GM23338 (cell line): ENCODE results near the gene S100A7A. TPM values are rescaled to one million over a fixed set of nuclear protein-coding genes. Genes with fewer than 3 reads are reported as not detected.
A peak's percentile ranks its signal among the peaks of the same experiment; 100 is the strongest.

Experiments
- ATAC-seq: fragments of 200-7000 bp; cut with Tn5 transposase; 3 replicates; pipeline ENCODE4 v1.9.1; 2020
- DNase-seq: peaks from one replicate; pipeline ENCODE4 v3.0.0-alpha.2; 2015; ENCODE audit warnings: low spot score
- H2AFZ ChIP-seq: fragments of 200-600 bp; sonication (generic); 2 replicates; pipeline ENCODE4 v1.8.0; 2016; ENCODE audit warnings: antibody characterized with exemption, mild to moderate bottlenecking, moderate library complexity
- H3F3A ChIP-seq: fragments of 200-600 bp; sonication (generic); replicated peaks from 2 replicates; pipeline ENCODE4 v1.8.0; 2017; ENCODE audit warnings: antibody characterized with exemption, mixed run types, low read depth
- H3K27ac ChIP-seq: fragments of 200-600 bp; sonication (generic); 2 replicates; pipeline ENCODE4 v1.6.1; 2016; ENCODE audit warnings: low read depth
- H3K27me3 ChIP-seq: fragments of 200-600 bp; sonication (generic); 2 replicates; pipeline ENCODE4 v1.8.0; 2016; ENCODE audit warnings: mild to moderate bottlenecking, mixed run types, moderate library complexity; ENCODE audit not compliant: insufficient read depth
- H3K36me3 ChIP-seq: fragments of 200-600 bp; sonication (generic); 2 replicates; pipeline ENCODE4 v1.8.0; 2016; ENCODE audit warnings: mild to moderate bottlenecking; ENCODE audit not compliant: insufficient read depth
- H3K4me1 ChIP-seq: fragments of 200-600 bp; sonication (generic); 2 replicates; pipeline ENCODE4 v1.8.0; 2016; ENCODE audit warnings: mild to moderate bottlenecking, moderate library complexity; ENCODE audit not compliant: insufficient read depth
- H3K4me2 ChIP-seq: fragments of 200-600 bp; sonication (generic); 2 replicates; pipeline ENCODE4 v1.7.1; 2017; ENCODE audit warnings: mixed run types
- H3K4me3 ChIP-seq: fragments of 200-600 bp; sonication (generic); 2 replicates; pipeline ENCODE4 v1.6.1; 2016; ENCODE audit warnings: mixed run types
- H3K79me2 ChIP-seq: fragments of 200-600 bp; sonication (generic); replicated peaks from 2 replicates; pipeline ENCODE4 v1.8.0; 2017; ENCODE audit warnings: mild to moderate bottlenecking; ENCODE audit not compliant: insufficient read depth
- H3K9me2 ChIP-seq: fragments of 200-600 bp; sonication (generic); 2 replicates; pipeline ENCODE4 v1.8.0; 2017; ENCODE audit not compliant: insufficient read depth
- H4K20me1 ChIP-seq: fragments of 200-600 bp; sonication (generic); replicated peaks from 2 replicates; pipeline ENCODE4 v1.8.0; 2017; ENCODE audit warnings: mild to moderate bottlenecking; ENCODE audit not compliant: insufficient read depth
- H3K27ac Mint-ChIP-seq: 2 replicates; pipeline ENCODE4 v1.8.0; 2020; ENCODE audit warnings: inconsistent platforms, mild to moderate bottlenecking, moderate library complexity, mixed read lengths
- H3K27me3 Mint-ChIP-seq: 3 replicates; pipeline ENCODE4 v1.8.0; 2022; ENCODE audit warnings: low read depth, mild to moderate bottlenecking, moderate library complexity, mixed read lengths, inconsistent platforms; ENCODE audit not compliant: insufficient read depth, poor library complexity
- H3K36me3 Mint-ChIP-seq: 3 replicates; pipeline ENCODE4 v1.8.0; 2021; ENCODE audit warnings: low read depth, mild to moderate bottlenecking, inconsistent platforms, moderate library complexity, mixed read lengths
- H3K4me1 Mint-ChIP-seq: 3 replicates; pipeline ENCODE4 v1.8.0; 2020; ENCODE audit warnings: mild to moderate bottlenecking, inconsistent platforms, mixed read lengths
- H3K4me3 Mint-ChIP-seq: 3 replicates; pipeline ENCODE4 v1.8.0; 2021; ENCODE audit warnings: moderate library complexity, mild to moderate bottlenecking, inconsistent platforms, mixed read lengths
- H3K9me3 Mint-ChIP-seq: 3 replicates; pipeline ENCODE4 v1.8.0; 2020; ENCODE audit warnings: moderate library complexity, mild to moderate bottlenecking, inconsistent platforms, mixed read lengths
- CREB1 ChIP-seq: fragments of 250-450 bp; sonication (Bioruptor Pico); IDR thresholded peaks from 2 replicates; pipeline ENCODE4 v1.5.0; 2020; ENCODE audit warnings: low read depth, mild to moderate bottlenecking, moderate library complexity
- CTCF ChIP-seq, 2 experiments: fragments of 200-600 bp in 1 of 2; sonication (generic) in 1 of 2; conservative IDR thresholded peaks; 2 replicates each; pipeline versions ENCODE4 v1.5.1 to v1.6.1; 2016 to 2017; ENCODE audit warnings: antibody characterized with exemption in 2 of 2, low read depth in 2 of 2, mild to moderate bottlenecking in 2 of 2, moderate library complexity in 1 of 2
- REST ChIP-seq: IDR thresholded peaks from one replicate; pipeline ENCODE4 v1.6.1; 2018; ENCODE audit warnings: antibody characterized with exemption; ENCODE audit not compliant: unreplicated experiment
- ZNF114 ChIP-seq: fragments of 250-450 bp; sonication (Bioruptor Pico); IDR thresholded peaks from 2 replicates; pipeline ENCODE4 v1.5.0; 2020; ENCODE audit warnings: mild to moderate bottlenecking, moderate library complexity
- ZNF331 ChIP-seq: fragments of 250-450 bp; sonication (Bioruptor Pico); IDR thresholded peaks from 2 replicates; pipeline ENCODE4 v1.5.0; 2020; ENCODE audit warnings: low read depth, mild to moderate bottlenecking, moderate library complexity
- ZNF462 ChIP-seq: fragments of 250-450 bp; sonication (Bioruptor Pico); IDR thresholded peaks from 2 replicates; pipeline ENCODE4 v1.5.0; 2020; ENCODE audit warnings: mild to moderate bottlenecking, moderate library complexity
- polyA plus RNA-seq: library from polyadenylated mRNA; unstranded; fragments of >200 nt; fragmentation: Nextera tagmentation; extraction: Ambion mirVana; gene quantifications from 2 replicates; pipeline ENCODE4 v1.2.1, GENCODE V29; 2016
- total RNA-seq: library from RNA; depleted of rRNA; stranded (reverse); fragments of >200 nt; shearing (Covaris generic); gene quantifications from 2 replicates; pipeline ENCODE4 v1.2.3, GENCODE V29; 2014

S100A7A gene
- total and polyA plus RNA-seq, 2 experiments from 2014 or later, result not detected

- TF ChIP-seq ZNF462 (CRISPR knock-in tag) (no peak), CTCF (conservative IDR thresholded peaks at IDR 0.05; ENCODE audit: low read depth in 2 of 2) (no peak), ZNF114 (no peak), CREB1 (CRISPR knock-in tag) (peak; percentile 97), REST (peak; percentile 96), ZNF331 (no peak)
- peaks cover 3% of the 10 kb centered on the region; the same call in 1 of the 3 replicates for H3K9me3 Mint-ChIP-seq
- H3F3A ChIP-seq, result no peaks in the 10 kb centered on the region
- H3K4me1 ChIP-seq, result no peaks in the 10 kb centered on the region
- no peaks in the 10 kb centered on the region for H3K9me2 ChIP-seq
- no peaks in the 10 kb centered on the region; the same call in 2 of the 3 replicates for H3K4me1 Mint-ChIP-seq
- peaks cover 3% of the 10 kb centered on the region for H3K27me3 Mint-ChIP-seq
- H3K4me3 Mint-ChIP-seq, result no peak overlapping the region
- ATAC-seq, result peak; percentile 71
- no peaks in the 10 kb centered on the region for H3K27me3 ChIP-seq
- H2AFZ ChIP-seq, result no peak overlapping the region
- no peaks in the 10 kb centered on the region; the same call in 2 of the 3 replicates for H3K36me3 Mint-ChIP-seq
- no peaks in the 10 kb centered on the region for H3K79me2 ChIP-seq
- H4K20me1 ChIP-seq, result no peaks in the 10 kb centered on the region
- no peak overlapping the region for H3K4me2 ChIP-seq
- DNase-seq, result peak; percentile 82
- no peaks in the 10 kb centered on the region for H3K36me3 ChIP-seq
- H3K27ac ChIP-seq, result no peak overlapping the region
- no peak overlapping the region for H3K4me3 ChIP-seq
- no peak overlapping the region for H3K27ac Mint-ChIP-seq
Measured at GRCh38 chr1:153422450-153423068, 6.2 kb downstream of the S100A7A start.
